CD4-positive, alpha-beta T cell (primary cell): ENCODE measurements around the gene TDRD9. TPM values are rescaled to one million over a fixed set of nuclear protein-coding genes. Genes with fewer than 3 reads are reported as not detected.

Experiments used
- ATAC-seq: fragments of 200-7000 bp; cut with Tn5 transposase; one replicate; pipeline ENCODE4 v1.10.0; 2022; ENCODE audit warnings: mild to moderate bottlenecking; ENCODE audit not compliant: poor library complexity
- CTCF ChIA-PET: fragments of 350-600 bp; sonication (Branson Sonifier 250); formaldehyde crosslinking; loops from one replicate; lab custom pipeline; 2021; ENCODE audit warnings: antibody characterized with exemption, inconsistent platforms; lab: Charles Lee
- POLR2A ChIA-PET: fragments of 350-600 bp; sonication (Branson Sonifier 250); formaldehyde crosslinking; loops from one replicate; lab custom pipeline; 2021; ENCODE audit warnings: antibody characterized with exemption, inconsistent platforms; lab: Charles Lee
- DNase-seq, 14 experiments: peaks; one replicate each; pipeline ENCODE4 v3.0.0-alpha.2; 2013 to 2020; ENCODE audit warnings: mixed read lengths in 2 of 14
- H3K27ac ChIP-seq, 2 donors: one replicate each; pipeline versions ENCODE4 v1.5.1 to v1.7.0; 2013; ENCODE audit warnings: low read length in 2 of 2, low read depth in 1 of 2, mild to moderate bottlenecking in 1 of 2
- H3K27me3 ChIP-seq, 2 experiments: 1 replicate in 1 of 2; 2 replicates in 1 of 2; pipeline versions ENCODE4 v1.6.1 to v1.7.0; 2013; ENCODE audit warnings: low read length in 2 of 2, control low read depth in 1 of 2, mild to moderate bottlenecking in 1 of 2, moderate library complexity in 1 of 2; ENCODE audit not compliant: insufficient read depth in 2 of 2, control insufficient read depth in 1 of 2
- H3K36me3 ChIP-seq: one replicate; pipeline ENCODE4 v1.6.1; 2013; ENCODE audit warnings: low read length, control low read depth; ENCODE audit not compliant: insufficient read depth
- H3K4me1 ChIP-seq: one replicate; pipeline ENCODE4 v1.6.1; 2013; ENCODE audit warnings: low read length, control low read depth; ENCODE audit not compliant: insufficient read depth
- H3K4me3 ChIP-seq: one replicate; pipeline ENCODE4 v1.5.1; 2013; ENCODE audit warnings: mild to moderate bottlenecking, low read length, moderate library complexity
- H3K9me3 ChIP-seq, 2 experiments: 1 replicate in 1 of 2; 2 replicates in 1 of 2; pipeline versions ENCODE4 v1.6.1 to v1.7.0; 2013; ENCODE audit warnings: low read length in 2 of 2, mild to moderate bottlenecking in 2 of 2, control low read depth in 1 of 2, moderate library complexity in 1 of 2; ENCODE audit not compliant: control insufficient read depth in 1 of 2, insufficient read depth in 1 of 2
- H3K27ac Mint-ChIP-seq: one replicate; pipeline ENCODE4 v1.8.0; 2020; ENCODE audit warnings: mixed read lengths
- H3K27me3 Mint-ChIP-seq: one replicate; pipeline ENCODE4 v1.8.0; 2021; ENCODE audit warnings: mixed read lengths
- H3K36me3 Mint-ChIP-seq: one replicate; pipeline ENCODE4 v1.8.0; 2021; ENCODE audit warnings: low read depth, mixed read lengths
- H3K4me1 Mint-ChIP-seq: one replicate; pipeline ENCODE4 v1.8.0; 2021; ENCODE audit warnings: low read depth, mixed read lengths
- H3K4me3 Mint-ChIP-seq: one replicate; pipeline ENCODE4 v1.8.0; 2020; ENCODE audit warnings: mild to moderate bottlenecking, mixed read lengths
- H3K9me3 Mint-ChIP-seq: one replicate; pipeline ENCODE4 v1.8.0; 2020; ENCODE audit warnings: mixed read lengths
- CTCF ChIP-seq: fragments of 200-600 bp; IDR thresholded peaks from one replicate; pipeline ENCODE4 v1.8.0; 2022; ENCODE audit warnings: antibody characterized with exemption, mild to moderate bottlenecking
- intact Hi-C, 2 experiments: fragments of 100-400 bp; cut with DNase I in 1 of 2; cut with micrococcal nuclease in 1 of 2; formaldehyde crosslinking; loops; one replicate each; pipeline versions ENCODE4 v1.15.1 to v1.9.0; 2023 to 2025; cut with DNase I, micrococcal nuclease
- total RNA-seq, 174 experiments: library from RNA in 2 of 174; stranded (reverse) in 2 of 174; gene quantifications; one replicate each; pipeline ENCODE4 v1.2.3 and lab custom pipeline; 2021 to 2026

TDRD9 gene
- total RNA-seq, 2 experiments from 2014 or later = 0.17 to 0.27 TPM

DNA sequence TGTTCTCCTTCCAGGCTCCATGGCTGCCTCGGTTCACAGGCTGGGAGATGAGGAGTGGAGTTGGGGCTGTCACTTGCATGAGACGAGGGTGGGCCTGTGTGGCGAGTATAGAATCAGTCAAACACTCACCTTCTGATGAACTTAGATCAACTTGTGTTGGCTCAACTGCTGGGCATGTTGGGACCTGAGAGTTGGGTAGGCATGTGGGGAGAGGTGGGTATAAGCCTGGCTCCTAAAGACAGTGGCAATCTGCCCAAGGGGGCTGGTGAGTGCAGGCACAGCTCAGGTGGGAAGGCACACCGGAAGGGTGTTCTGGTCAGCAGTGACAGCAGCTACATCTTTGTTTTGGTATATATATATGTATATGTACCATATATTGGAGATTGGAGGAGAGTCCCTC, 30.1 kb upstream of the TDRD9 start:
- Histone ChIP-seq H3K27me3 (no peaks in the 10 kb centered on the region), H3K36me3 (no peaks in the 10 kb centered on the region), H3K9me3 (no peaks in the 10 kb centered on the region), H3K4me1 (peaks cover 5% of the 10 kb centered on the region), H3K27ac (no peak overlapping the region), H3K4me3 (no peak overlapping the region)
- POLR2A ChIA-PET = no interaction called here
- TF ChIP-seq CTCF = no peak
- Mint-ChIP-seq H3K9me3 (no peaks in the 10 kb centered on the region), H3K27ac (no peak overlapping the region), H3K36me3 (no peaks in the 10 kb centered on the region), H3K4me1 (no peaks in the 10 kb centered on the region), H3K4me3 (no peak overlapping the region), H3K27me3 (no peaks in the 10 kb centered on the region)
- ATAC-seq (no peak), DNase-seq (no peak)
- CTCF ChIA-PET = no interaction called here
- intact Hi-C loops = no loop called here

- intact Hi-C loops = no loop called here
- no peak overlapping the region for H3K27ac ChIP-seq
- H3K4me3 ChIP-seq = no peak overlapping the region
- peaks cover 5% of the 10 kb centered on the region for H3K4me1 ChIP-seq
- DNase-seq (no peak), ATAC-seq (no peak)
- Mint-ChIP-seq H3K36me3 (no peaks in the 10 kb centered on the region), H3K27me3 (no peaks in the 10 kb centered on the region), H3K27ac (no peak overlapping the region), H3K9me3 (no peaks in the 10 kb centered on the region), H3K4me1 (no peaks in the 10 kb centered on the region), H3K4me3 (no peak overlapping the region)
- H3K36me3 ChIP-seq = no peaks in the 10 kb centered on the region
- POLR2A ChIA-PET = no interaction called here
- CTCF ChIA-PET = no interaction called here
- TF ChIP-seq CTCF = no peak
- no peaks in the 10 kb centered on the region for H3K27me3 ChIP-seq
- H3K9me3 ChIP-seq = no peaks in the 10 kb centered on the region
These were observed 29.5 kb upstream of the TDRD9 start for GRCh38 chr14:103898711-103899110.

DNA sequence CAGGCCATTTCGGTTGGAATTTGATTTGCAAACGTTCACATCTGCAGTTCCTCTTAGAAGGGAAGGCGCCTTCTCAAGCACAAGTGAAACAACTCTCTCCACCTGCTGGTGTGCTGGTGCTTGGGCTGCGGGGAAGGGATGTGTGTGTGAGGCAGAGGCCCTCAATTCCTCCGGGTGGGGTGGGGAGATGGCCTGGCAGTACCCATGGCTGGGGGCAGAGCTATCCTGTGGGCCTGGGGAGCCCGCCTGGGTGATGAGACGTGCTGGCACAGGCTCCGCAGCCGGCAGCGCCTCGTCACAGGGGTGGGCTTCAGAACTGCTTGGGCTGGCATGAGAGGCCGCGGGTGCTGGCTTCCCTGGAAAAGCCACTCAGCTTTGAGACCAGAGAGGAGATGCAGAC, 28.9 kb upstream of the TDRD9 start:
- DNase-seq (no peak), ATAC-seq (no peak)
- no peaks in the 10 kb centered on the region for H3K9me3 ChIP-seq
- intact Hi-C loops = no loop called here
- Mint-ChIP-seq H3K4me1 (no peaks in the 10 kb centered on the region), H3K27ac (no peak overlapping the region), H3K27me3 (no peaks in the 10 kb centered on the region), H3K36me3 (no peaks in the 10 kb centered on the region), H3K4me3 (no peak overlapping the region), H3K9me3 (no peaks in the 10 kb centered on the region)
- H3K27me3 ChIP-seq = no peaks in the 10 kb centered on the region
- H3K4me1 ChIP-seq = peaks cover 5% of the 10 kb centered on the region
- no peak for TF ChIP-seq CTCF
- no peak overlapping the region for H3K27ac ChIP-seq
- CTCF ChIA-PET = no interaction called here
- H3K4me3 ChIP-seq = no peak overlapping the region
- POLR2A ChIA-PET = no interaction called here
- H3K36me3 ChIP-seq = no peaks in the 10 kb centered on the region
